Endodermal cell (in vitro differentiated cells): Measurements from ENCODE around the gene SPTAN1. TPM values are rescaled to one million over a fixed set of nuclear protein-coding genes. Genes with fewer than 3 reads are reported as not detected.
"Not testable (repeated sequence)": the region's sequence is repeated elsewhere in the genome, so short reads cannot be mapped to it uniquely, and the experiment has no call there.

Experiments
- DNase-seq: peaks from one replicate; pipeline ENCODE4 v3.0.0-alpha.2; 2017
- H3K27ac ChIP-seq: 2 replicates; pipeline ENCODE4 v1.5.1; 2013; ENCODE audit warnings: mild to moderate bottlenecking, low read depth, low read length, moderate library complexity
- H3K27me3 ChIP-seq: 2 replicates; pipeline ENCODE4 v1.6.1; 2013; ENCODE audit warnings: mild to moderate bottlenecking, low read length, moderate library complexity; ENCODE audit not compliant: insufficient read depth, control insufficient read depth, poor library complexity, severe bottlenecking
- H3K36me3 ChIP-seq: 2 replicates; pipeline ENCODE4 v1.7.0; 2013; ENCODE audit warnings: mild to moderate bottlenecking, low read length, moderate library complexity; ENCODE audit not compliant: control insufficient read depth, insufficient read depth
- H3K4me1 ChIP-seq: one replicate; pipeline ENCODE4 v1.7.0; 2013; ENCODE audit warnings: low read length; ENCODE audit not compliant: control insufficient read depth, insufficient read depth
- H3K4me3 ChIP-seq: 2 replicates; pipeline ENCODE4 v1.5.1; 2013; ENCODE audit warnings: mild to moderate bottlenecking, low read length, moderate library complexity
- H3K9ac ChIP-seq: 2 replicates; pipeline ENCODE4 v1.6.1; 2013; ENCODE audit warnings: mild to moderate bottlenecking, low read length, moderate library complexity; ENCODE audit not compliant: poor library complexity, severe bottlenecking; ENCODE audit errors: extremely low read depth
- H3K9me3 ChIP-seq: 2 replicates; pipeline ENCODE4 v1.6.1; 2013; ENCODE audit warnings: mild to moderate bottlenecking, low read length, moderate library complexity; ENCODE audit not compliant: control insufficient read depth
- H3K27ac Mint-ChIP-seq: 2 replicates; pipeline ENCODE4 v1.8.0; 2020; ENCODE audit warnings: mixed read lengths
- H3K27me3 Mint-ChIP-seq: 2 replicates; pipeline ENCODE4 v1.8.0; 2021; ENCODE audit warnings: mild to moderate bottlenecking, mixed read lengths; ENCODE audit not compliant: insufficient read depth
- H3K36me3 Mint-ChIP-seq: 2 replicates; pipeline ENCODE4 v1.8.0; 2020; ENCODE audit warnings: low read depth, mixed read lengths
- H3K4me1 Mint-ChIP-seq: 2 replicates; pipeline ENCODE4 v1.8.0; 2020; ENCODE audit warnings: mixed read lengths
- H3K4me3 Mint-ChIP-seq: 2 replicates; pipeline ENCODE4 v1.8.0; 2020; ENCODE audit warnings: mild to moderate bottlenecking, moderate library complexity, mixed read lengths
- H3K9me3 Mint-ChIP-seq: 2 replicates; pipeline ENCODE4 v1.8.0; 2020; ENCODE audit warnings: mild to moderate bottlenecking, mixed read lengths
- CTCF ChIP-seq: fragments of 200-600 bp; sonication (generic); conservative IDR thresholded peaks from 2 replicates; pipeline ENCODE4 v1.5.0; 2021; ENCODE audit warnings: antibody characterized with exemption, mild to moderate bottlenecking
- WGBS, 2 experiments: methylation state at CpG; one replicate each; pipeline versions ENCODE4 v1.1.5 to v1.1.7; 2013; ENCODE audit warnings: missing lambda C conversion rate in 2 of 2, mixed read lengths in 1 of 2; ENCODE audit not compliant: insufficient coverage in 1 of 2, insufficient read length in 1 of 2; 5-methylcytosine and 5-hydroxymethylcytosine counted together
- total RNA-seq, 2 donors: library from RNA; stranded (reverse); fragmentation: NEBNext Ultra II Directional in 1 of 2; extraction: Animal tissue kit (Norgen Biotek cat#: 25700) in 1 of 2; gene quantifications; 2 replicates in 1 of 2; 3 replicates in 1 of 2; pipeline ENCODE4 v1.2.1, GENCODE V29; 2021

The SPTAN1 gene
- total RNA-seq, 2 donors from 2014 or later, result 309 to 319 TPM

GRCh38 chr9:128648206-128648605 is 95.8 kb downstream of the SPTAN1 start:
- H3K9me3 Mint-ChIP-seq, H3K9ac ChIP-seq, H3K27me3 ChIP-seq, H3K4me3 ChIP-seq, H3K27ac ChIP-seq, H3K9me3 ChIP-seq, H3K4me1 Mint-ChIP-seq, H3K27me3 Mint-ChIP-seq, H3K27ac Mint-ChIP-seq, H3K4me1 ChIP-seq, H3K4me3 Mint-ChIP-seq: not testable (repeated sequence)
- DNase-seq, result peak; percentile 86
- WGBS, 2 experiments, result 80 to 96% methylated on average over 2 to 9 of the region's 9 CpGs
- H3K36me3 Mint-ChIP-seq, result peaks cover 17% of the 10 kb centered on the region
- peaks cover 12% of the 10 kb centered on the region for H3K36me3 ChIP-seq
- TF ChIP-seq CTCF, result peak; percentile 64

- Histone ChIP-seq H3K9ac (no peak overlapping the region), H3K4me1 (no peaks in the 10 kb centered on the region), H3K9me3 (no peaks in the 10 kb centered on the region), H3K27ac (no peak overlapping the region), H3K36me3 (peaks cover 4% of the 10 kb centered on the region), H3K27me3 (no peaks in the 10 kb centered on the region), H3K4me3 (no peak overlapping the region)
- Mint-ChIP-seq H3K4me3 (no peak overlapping the region), H3K36me3 (peaks cover 14% of the 10 kb centered on the region), H3K9me3 (no peaks in the 10 kb centered on the region), H3K27ac (peak overlapping the region; percentile 22), H3K27me3 (no peaks in the 10 kb centered on the region), H3K4me1 (peaks cover 2% of the 10 kb centered on the region)
- no peak for DNase-seq
- TF ChIP-seq CTCF, result no peak
- 90 to 93% methylated on average over 4 to 5 of the region's 5 CpGs for WGBS, 2 experiments
These were observed 99.4 kb downstream of the SPTAN1 start for GRCh38 chr9:128651798-128652197.

- no peaks in the 10 kb centered on the region for H3K36me3 ChIP-seq
- Mint-ChIP-seq H3K27ac (no peak overlapping the region), H3K27me3 (no peaks in the 10 kb centered on the region), H3K9me3 (no peaks in the 10 kb centered on the region), H3K36me3 (peaks cover 11% of the 10 kb centered on the region), H3K4me3 (no peak overlapping the region), H3K4me1 (peaks cover 2% of the 10 kb centered on the region)
- 96 to 100% methylated on average over 7 to 8 of the region's 8 CpGs for WGBS, 2 experiments
- H3K27ac ChIP-seq, result no peak overlapping the region
- DNase-seq, result no peak
- no peak for TF ChIP-seq CTCF
- H3K4me3 ChIP-seq, result no peak overlapping the region
- H3K9me3 ChIP-seq, result no peaks in the 10 kb centered on the region
- no peaks in the 10 kb centered on the region for H3K4me1 ChIP-seq
- no peaks in the 10 kb centered on the region for H3K27me3 ChIP-seq
- H3K9ac ChIP-seq, result no peak overlapping the region
These were observed 101.5 kb downstream of the SPTAN1 start for GRCh38 chr9:128653908-128654307.
